K562 (cell line): Measurements from ENCODE around the gene ATCAY. TPM values are rescaled to one million over a fixed set of nuclear protein-coding genes. Genes with fewer than 3 reads are reported as not detected.

Experiments used
- ATAC-seq: fragments of 200-7000 bp; cut with Tn5 transposase; 3 replicates; pipeline ENCODE4 v1.9.1; 2020; ENCODE audit warnings: moderate library complexity
- BruUV-seq: library from RNA; stranded (reverse); fragments of 400-500 nt; replicated peaks from 2 replicates; lab custom pipeline; 2021; lab: Mats Ljungman, UMichigan
- CTCF ChIA-PET: fragments of 300-600 bp; formaldehyde crosslinking; extraction: SDS; loops from one replicate; lab custom pipeline; 2021; ENCODE audit warnings: low intra/inter-chr PET ratio; lab: Yijun Ruan, JAX
- POLR2A ChIA-PET: fragments of 300-600, 350-650 bp; sonication (Branson Sonifier 250); formaldehyde crosslinking; extraction: SDS; loops from one replicate; lab custom pipeline; 2021; ENCODE audit warnings: antibody characterized with exemption, inconsistent platforms; lab: Yijun Ruan, JAX
- DNase-seq, 4 experiments: peaks; one replicate each; pipeline versions ENCODE4 v3.0.0 to v3.0.0-alpha.2; 2011 to 2018; ENCODE audit warnings: low spot score in 3 of 4, mixed read lengths in 3 of 4; ENCODE audit errors: extremely low read depth in 1 of 4
- FAIRE-seq: peaks from 2 replicates; lab custom pipeline; 2011; peaks lifted over from hg19 to GRCh38; lab: Jason Lieb, UNC
- H2AFZ ChIP-seq: 2 replicates; pipeline ENCODE4 v1.6.0; 2011; ENCODE audit warnings: low read depth, low read length, control low read depth, inconsistent platforms
- H3K27ac ChIP-seq: fragments of 200-600 bp; 3 replicates; pipeline ENCODE4 v1.8.0; 2011; ENCODE audit warnings: low read depth, mild to moderate bottlenecking, control low read depth, inconsistent platforms, low read length, moderate library complexity, mixed read lengths; ENCODE audit errors: extremely low read depth
- H3K27me3 ChIP-seq, 2 experiments: fragments of 300-600 bp in 1 of 2; 2 replicates in 1 of 2; 3 replicates in 1 of 2; pipeline versions ENCODE4 v1.6.0 to v1.8.0; 2011; ENCODE audit warnings: inconsistent platforms in 2 of 2, low read length in 2 of 2, mild to moderate bottlenecking in 1 of 2, mixed read lengths in 1 of 2, moderate library complexity in 1 of 2; ENCODE audit not compliant: control insufficient read depth in 2 of 2, insufficient read depth in 2 of 2
- H3K36me3 ChIP-seq: fragments of 300-600 bp; 3 replicates; pipeline ENCODE4 v1.8.0; 2011; ENCODE audit warnings: mild to moderate bottlenecking, low read length, inconsistent platforms; ENCODE audit not compliant: control insufficient read depth, insufficient read depth
- H3K4me1 ChIP-seq, 2 experiments: fragments of 200-600 bp in 1 of 2; replicated peaks in 1 of 2; 2 replicates in 1 of 2; 3 replicates in 1 of 2; pipeline versions ENCODE4 v1.5.1 to v1.8.0; 2011; ENCODE audit warnings: inconsistent platforms in 2 of 2, low read length in 2 of 2, mild to moderate bottlenecking in 1 of 2, mixed read lengths in 1 of 2, moderate library complexity in 1 of 2; ENCODE audit not compliant: control insufficient read depth in 2 of 2, insufficient read depth in 2 of 2
- H3K4me2 ChIP-seq: 2 replicates; pipeline ENCODE4 v1.6.1; 2011; ENCODE audit warnings: low read length, control low read depth, inconsistent platforms, mixed read lengths; ENCODE audit not compliant: insufficient read depth
- H3K4me3 ChIP-seq: fragments of 200-600 bp; sonication (generic), shearing (Covaris generic); 2 replicates; pipeline ENCODE4 v1.5.1; 2016; ENCODE audit warnings: control low read depth, inconsistent platforms
- H3K79me2 ChIP-seq: fragments of 200-600 bp; 3 replicates; pipeline ENCODE4 v1.8.0; 2011; ENCODE audit warnings: low read length, inconsistent platforms; ENCODE audit not compliant: control insufficient read depth, insufficient read depth
- H3K9ac ChIP-seq, 2 experiments: 2 replicates each; pipeline versions ENCODE4 v1.6.0 to v1.6.1; 2011; ENCODE audit warnings: low read depth in 2 of 2, low read length in 2 of 2, control low read depth in 1 of 2, inconsistent platforms in 1 of 2, mild to moderate bottlenecking in 1 of 2, mixed read lengths in 1 of 2; ENCODE audit not compliant: insufficient read depth in 1 of 2
- H3K9me1 ChIP-seq: one replicate; pipeline ENCODE4 v1.6.0; 2011; ENCODE audit warnings: inconsistent platforms, mild to moderate bottlenecking, low read length, moderate library complexity; ENCODE audit not compliant: control insufficient read depth, insufficient read depth
- H3K9me3 ChIP-seq: replicated peaks from 2 replicates; pipeline ENCODE4 v1.5.1; 2011; ENCODE audit warnings: low read depth, low read length, inconsistent platforms; ENCODE audit not compliant: control insufficient read depth, insufficient read depth
- H4K20me1 ChIP-seq: replicated peaks from 2 replicates; pipeline ENCODE4 v1.6.1; 2011; ENCODE audit warnings: low read length, inconsistent platforms, mixed read lengths; ENCODE audit not compliant: control insufficient read depth, insufficient read depth
- ARID1B ChIP-seq: fragments of 450-650 bp; IDR thresholded peaks from 2 replicates; pipeline ENCODE4 v1.6.1; 2016; ENCODE audit warnings: antibody characterized with exemption, mild to moderate bottlenecking, inconsistent platforms
- BACH1 ChIP-seq: fragments of 200-800 bp; sonication (Bioruptor generic); IDR thresholded peaks from 2 replicates; pipeline ENCODE4 v1.6.1; 2016; ENCODE audit warnings: missing genetic modification characterization, missing compliant biosample characterization
- C11orf30 ChIP-seq: fragments of 450-650 bp; IDR thresholded peaks from 2 replicates; pipeline ENCODE4 v1.6.1; 2016; ENCODE audit warnings: low read depth, mild to moderate bottlenecking
- CBFA2T2 ChIP-seq: fragments of 450-650 bp; conservative IDR thresholded peaks from 2 replicates; pipeline ENCODE4 v1.6.1; 2017; ENCODE audit warnings: mild to moderate bottlenecking
- CCNT2 ChIP-seq: IDR thresholded peaks from 2 replicates; pipeline ENCODE4 v1.6.1; 2011; ENCODE audit warnings: borderline replicate concordance, low read depth, mild to moderate bottlenecking, moderate library complexity, mixed read lengths, low read length; ENCODE audit not compliant: insufficient read length; ENCODE audit errors: extremely low read depth
- EGR1 ChIP-seq: fragments of 450-650 bp; conservative IDR thresholded peaks from 2 replicates; pipeline ENCODE4 v1.6.1; 2017; ENCODE audit warnings: mild to moderate bottlenecking
- FOSL1 ChIP-seq: fragments of 200-800 bp; sonication (Bioruptor generic); conservative IDR thresholded peaks from 2 replicates; pipeline ENCODE4 v1.6.1; 2016; ENCODE audit warnings: missing genetic modification characterization, missing compliant biosample characterization
- HCFC1 ChIP-seq: IDR thresholded peaks from 2 replicates; pipeline ENCODE4 v1.6.1; 2012; ENCODE audit warnings: low read depth, low read length, improper control_type of control experiment
- HNRNPUL1 ChIP-seq: fragments of 200-400 bp; formaldehyde crosslinking; IDR thresholded peaks from 2 replicates; pipeline ENCODE4 v1.6.1; 2017; ENCODE audit warnings: low read length
- KAT2B ChIP-seq: IDR thresholded peaks from one replicate; pipeline ENCODE4 v1.6.1; 2012; ENCODE audit warnings: low read depth, mild to moderate bottlenecking, control low read depth, inconsistent platforms, low read length, moderate library complexity
- KDM1A ChIP-seq, 2 experiments: fragments of 450-650 bp; IDR thresholded peaks; 2 replicates each; pipeline ENCODE4 v1.6.1; 2016; ENCODE audit warnings: mild to moderate bottlenecking in 2 of 2
- KHSRP ChIP-seq: fragments of 450-650 bp; IDR thresholded peaks from 2 replicates; pipeline ENCODE4 v1.6.1; 2017
- LCOR ChIP-seq: sonication (generic); formaldehyde crosslinking; IDR thresholded peaks from 2 replicates; pipeline ENCODE4 v1.8.0; 2022; ENCODE audit warnings: mild to moderate bottlenecking, missing genetic modification reagents
- LEF1 ChIP-seq: fragments of 450-650 bp; IDR thresholded peaks from 2 replicates; pipeline ENCODE4 v1.6.1; 2016; ENCODE audit warnings: mild to moderate bottlenecking
- NFATC3 ChIP-seq: fragments of 450-650 bp; IDR thresholded peaks from 2 replicates; pipeline ENCODE4 v1.6.1; 2017; ENCODE audit warnings: mild to moderate bottlenecking
- NFE2 ChIP-seq: IDR thresholded peaks from 2 replicates; pipeline ENCODE4 v1.6.1; 2014; ENCODE audit warnings: antibody characterized with exemption, low read depth
- NFRKB ChIP-seq: fragments of 450-650 bp; IDR thresholded peaks from 2 replicates; pipeline ENCODE4 v1.6.1; 2016; ENCODE audit warnings: low read depth
- NR2C1 ChIP-seq, 2 experiments: fragments of 450-650 bp; IDR thresholded peaks; 2 replicates each; pipeline ENCODE4 v1.6.1; 2017; ENCODE audit warnings: mild to moderate bottlenecking in 2 of 2, antibody characterized with exemption in 1 of 2, inconsistent platforms in 1 of 2, missing compliant biosample characterization in 1 of 2, missing genetic modification characterization in 1 of 2
- NR2C2 ChIP-seq, 2 experiments: fragments of 200-800 bp in 1 of 2; sonication (Bioruptor generic) in 1 of 2; sonication (generic) in 1 of 2; formaldehyde crosslinking in 1 of 2; IDR thresholded peaks; 2 replicates each; pipeline versions ENCODE4 v1.6.1 to v1.8.0; 2016 to 2022; ENCODE audit warnings: mild to moderate bottlenecking in 1 of 2, missing compliant biosample characterization in 1 of 2, missing genetic modification characterization in 1 of 2, missing genetic modification reagents in 1 of 2
- PCBP2 ChIP-seq: fragments of 200-400 bp; formaldehyde crosslinking; IDR thresholded peaks from 2 replicates; pipeline ENCODE4 v1.6.1; 2018; ENCODE audit warnings: low read length, low read depth, mild to moderate bottlenecking, moderate library complexity; ENCODE audit not compliant: poor library complexity, severe bottlenecking
- TRIM24 ChIP-seq, 2 experiments: fragments of 450-650 bp; IDR thresholded peaks; 2 replicates each; pipeline ENCODE4 v1.6.1; 2016
- ZNF282 ChIP-seq: sonication (generic); formaldehyde crosslinking; IDR thresholded peaks from 2 replicates; pipeline ENCODE4 v1.8.1; 2023; ENCODE audit warnings: missing genetic modification reagents
- WGBS: fragments of 100-300 bp; shearing (Covaris generic); methylation state at CpG from one replicate; pipeline ENCODE4 v1.1.6; 2016; ENCODE audit warnings: low coverage, mixed read lengths; ENCODE audit not compliant: insufficient coverage; ENCODE audit errors: missing lambda C conversion rate; 5-methylcytosine and 5-hydroxymethylcytosine counted together
- in situ Hi-C: fragments of 300-500 bp; cut with MboI; formaldehyde crosslinking; loops from 4 replicates; pipeline ENCODE4 v1.15.0; 2018; ENCODE audit warnings: inconsistent platforms, mixed read lengths
- intact Hi-C: fragments of 100-400 bp; cut with micrococcal nuclease; formaldehyde crosslinking; loops from 2 replicates; pipeline ENCODE4 v1.14.2; 2022
- polyA plus RNA-seq, 8 experiments: library from polyadenylated mRNA; depleted of rRNA in 4 of 8; stranded (reverse) in 5 of 8; unstranded in 3 of 8; fragments of >200 nt; fragmentation: Nextera tagmentation in 2 of 8; fragmentation: Illumina TruSeq in 1 of 8; extraction: Ambion mirVana in 2 of 8; extraction: Trizol in 1 of 8; gene quantifications; 2 replicates each; pipeline versions ENCODE4 v1.2.1 to v1.2.3, GENCODE V29; 2011 to 2014; ENCODE audit warnings: inconsistent platforms in 1 of 8, missing spikeins in 1 of 8
- total RNA-seq, 7 experiments: library from RNA; depleted of rRNA in 6 of 7; stranded (reverse); fragments of >200 nt in 6 of 7; fragmentation: Illumina TruSeq in 2 of 7; extraction: Trizol in 2 of 7; gene quantifications; 2 replicates each; pipeline versions ENCODE4 v1.2.1 to v1.2.3, GENCODE V29; 2011 to 2021; ENCODE audit warnings: low replicate concordance in 1 of 7
- TF ChIP-seq, protein P1 (sequence below): IDR thresholded peaks from 3 replicates; pipeline ENCODE4 v1.6.1; 2011; ENCODE audit warnings: borderline replicate concordance, mild to moderate bottlenecking; ENCODE audit not compliant: insufficient read length, insufficient read depth

ATCAY gene
- total and polyA plus RNA-seq, 9 of the 15 experiments (the other 6 are each of a cell fraction or from before 2014, with no cell fraction given), result not detected

DNA sequence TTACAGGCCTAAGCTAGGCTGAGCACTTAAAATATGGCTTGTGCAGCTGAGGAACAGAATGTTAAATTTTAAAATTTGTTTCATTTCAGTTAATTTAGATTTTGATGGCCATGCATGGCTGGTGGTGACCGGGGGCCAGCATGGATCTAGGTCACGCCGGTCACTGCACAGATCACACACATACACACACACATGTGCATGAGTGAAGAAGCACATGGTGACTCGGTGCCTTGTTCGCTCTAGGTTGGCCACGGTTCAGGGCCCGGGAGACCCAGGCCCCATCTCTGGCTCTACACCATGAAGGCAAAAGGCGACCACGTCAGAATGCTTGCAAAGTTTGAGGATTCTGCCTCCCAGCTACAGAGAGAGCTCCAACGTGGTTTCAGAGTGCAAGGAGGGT is 39.7 kb upstream of the ATCAY start (continued):
- TF ChIP-seq HNRNPUL1, result no peak

DNA sequence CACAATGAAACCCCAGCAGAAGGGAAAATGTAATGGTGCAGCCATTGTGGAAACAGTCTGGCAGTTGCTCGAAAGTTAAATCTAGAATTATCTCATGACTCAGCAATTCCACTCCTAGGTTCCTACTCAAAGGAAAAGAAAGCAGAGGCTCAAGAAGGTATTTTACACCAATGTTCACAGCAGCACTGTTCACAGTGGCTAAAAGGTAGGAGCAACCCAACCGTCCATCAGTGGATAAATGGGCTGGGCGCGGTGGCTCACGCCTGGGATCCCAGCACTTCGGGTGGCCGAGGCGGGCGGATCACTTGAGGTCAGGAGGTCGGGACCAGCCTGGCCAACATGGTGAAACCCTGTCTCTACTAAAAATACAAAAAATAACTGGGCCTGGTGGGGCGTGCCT is 37.5 kb upstream of the ATCAY start:
- peak overlapping the region; percentile 60; the same call in 2 of the 3 replicates for H3K27ac ChIP-seq
- no peaks in the 10 kb centered on the region for H3K36me3 ChIP-seq
- H3K27me3 ChIP-seq, result peaks cover 0 to 3% of the 10 kb centered on the region in 2 experiments; a peak in 2 of 5 replicates
- intact Hi-C loops, result loop anchor here (10.0 kb wide), 1 partner anchor 58 kb away; the partner anchor contains the start of gene MATK
- H3K4me2 ChIP-seq, result peak overlapping the region; percentile 62
- H3K4me1 ChIP-seq, result peaks cover 8 to 15% of the 10 kb centered on the region in 2 experiments
- peak; percentile 69 for ATAC-seq
- 42% methylated on average over 9 of the region's 11 CpGs for WGBS
- H3K9me3 ChIP-seq, result peaks cover 4% of the 10 kb centered on the region
- peak overlapping the region; percentile 24 to 77; a peak in 1 of 4 replicates for H3K9ac ChIP-seq
- POLR2A ChIA-PET, result interaction anchor here (0.6 kb wide), 1 partner anchor 1876 kb away, joined by 3 read pairs; no protein-coding TSS in a partner anchor
- CTCF ChIA-PET, result no interaction called here
- BruUV-seq, result no TSS peak
- H3K9me1 ChIP-seq, result no peaks in the 10 kb centered on the region
- H4K20me1 ChIP-seq, result no peaks in the 10 kb centered on the region
- FAIRE-seq, result peak; percentile 29
- peak overlapping the region; percentile 97 for H2AFZ ChIP-seq
- in situ Hi-C loops, result no loop called here
- peak in 2 of 4 experiments; percentile 36 to 41 for DNase-seq
- no peaks in the 10 kb centered on the region for H3K79me2 ChIP-seq
- H3K4me3 ChIP-seq, result no peak overlapping the region
- TF ChIP-seq CBFA2T2, result no peak
- peak; percentile 30; the same call in 1 of the 2 replicates for TF ChIP-seq NR2C1 (IDR thresholded peaks at IDR 0.05)
- no peak for TF ChIP-seq NR2C1 (tag; IDR thresholded peaks at IDR 0.05)
- TF ChIP-seq NFRKB, result 0 out of 2 replicates have a peak, but pooled peaks have one; percentile 38
- TF ChIP-seq C11orf30, result peak; percentile 100
- no peak for TF ChIP-seq KAT2B
- 0 out of 2 replicates have a peak, but pooled peaks have one; percentile 16 for TF ChIP-seq LEF1
- TF ChIP-seq NR2C2 (CRISPR knock-in tag; IDR thresholded peaks at IDR 0.05), result no peak
- TF ChIP-seq NR2C2 (tag; IDR thresholded peaks at IDR 0.05), result peak; percentile 52
- TF ChIP-seq LCOR (CRISPR knock-in tag), result no peak
- 0 out of 4 replicates have a peak, but pooled peaks of 1 of the 2 experiments have one; percentile 27 for TF ChIP-seq TRIM24 (IDR thresholded peaks at IDR 0.05)
- TF ChIP-seq PCBP2, result no peak
- no peak for TF ChIP-seq HCFC1
- no peak for TF ChIP-seq KHSRP
- TF ChIP-seq KDM1A (IDR thresholded peaks at IDR 0.05), result 0 out of 4 replicates have a peak, but pooled peaks of 1 of the 2 experiments have one; percentile 9
- TF ChIP-seq NFATC3, result no peak
- TF ChIP-seq, protein P1, sequence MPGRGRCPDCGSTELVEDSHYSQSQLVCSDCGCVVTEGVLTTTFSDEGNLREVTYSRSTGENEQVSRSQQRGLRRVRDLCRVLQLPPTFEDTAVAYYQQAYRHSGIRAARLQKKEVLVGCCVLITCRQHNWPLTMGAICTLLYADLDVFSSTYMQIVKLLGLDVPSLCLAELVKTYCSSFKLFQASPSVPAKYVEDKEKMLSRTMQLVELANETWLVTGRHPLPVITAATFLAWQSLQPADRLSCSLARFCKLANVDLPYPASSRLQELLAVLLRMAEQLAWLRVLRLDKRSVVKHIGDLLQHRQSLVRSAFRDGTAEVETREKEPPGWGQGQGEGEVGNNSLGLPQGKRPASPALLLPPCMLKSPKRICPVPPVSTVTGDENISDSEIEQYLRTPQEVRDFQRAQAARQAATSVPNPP, result no peak
- TF ChIP-seq BACH1, result peak; percentile 93
- TF ChIP-seq ARID1B, result peak; percentile 58; the same call in 1 of the 2 replicates
- no peak for TF ChIP-seq ZNF282 (CRISPR knock-in tag)
- 0 out of 2 replicates have a peak, but pooled peaks have one; percentile 16 for TF ChIP-seq FOSL1 (tag)
- no peak for TF ChIP-seq CCNT2
- peak; percentile 93 for TF ChIP-seq NFE2
- no peak for TF ChIP-seq EGR1
